ENCODE data around the gene COPS2. TPM values are rescaled to one million over a fixed set of nuclear protein-coding genes. Genes with fewer than 3 reads are reported as not detected.

The COPS2 gene
- 32.9 and 34.2 TPM in 2 replicates for total RNA-seq

GRCh38 chr15:49155110-49155833 is at the start of gene COPS2:
COPS2 (minus strand) TSS chr15:49155599; CDS start chr15:49155578, 21 bp downstream.
- peak; percentile 7 for FAIRE-seq

DNA sequence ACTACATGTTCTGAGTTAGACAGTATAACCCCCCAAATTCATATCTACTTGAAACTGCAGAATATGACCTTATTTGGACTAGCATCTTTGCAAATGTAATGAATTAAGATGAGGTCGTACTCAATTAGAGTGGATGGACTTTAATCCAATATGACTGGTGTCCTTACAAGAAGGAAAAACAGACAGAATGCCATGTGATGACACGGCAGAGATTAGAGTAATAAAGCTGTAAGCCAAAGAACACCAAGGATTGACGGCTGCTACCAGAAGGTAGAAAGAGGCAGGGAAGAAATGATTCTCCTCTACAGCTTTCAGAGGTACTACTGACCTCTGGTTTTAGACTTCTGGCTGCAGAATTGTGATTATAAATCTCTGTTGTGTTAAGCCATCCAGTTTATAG is 44.9 kb upstream of the COPS2 start:
- Histone ChIP-seq H3K27me3 (ENCODE audit: control insufficient read depth, insufficient read depth, low read length) (no peaks in the 10 kb centered on the region), H3K4me3 (ENCODE audit: low read depth, low read length) (no peak overlapping the region), H3K36me3 (ENCODE audit: control insufficient read depth, insufficient read depth, low read length) (peaks cover 1% of the 10 kb centered on the region)
- no peak for DNase-seq (ENCODE audit: low read depth)
- no peak for FAIRE-seq
- TF ChIP-seq, protein P1, sequence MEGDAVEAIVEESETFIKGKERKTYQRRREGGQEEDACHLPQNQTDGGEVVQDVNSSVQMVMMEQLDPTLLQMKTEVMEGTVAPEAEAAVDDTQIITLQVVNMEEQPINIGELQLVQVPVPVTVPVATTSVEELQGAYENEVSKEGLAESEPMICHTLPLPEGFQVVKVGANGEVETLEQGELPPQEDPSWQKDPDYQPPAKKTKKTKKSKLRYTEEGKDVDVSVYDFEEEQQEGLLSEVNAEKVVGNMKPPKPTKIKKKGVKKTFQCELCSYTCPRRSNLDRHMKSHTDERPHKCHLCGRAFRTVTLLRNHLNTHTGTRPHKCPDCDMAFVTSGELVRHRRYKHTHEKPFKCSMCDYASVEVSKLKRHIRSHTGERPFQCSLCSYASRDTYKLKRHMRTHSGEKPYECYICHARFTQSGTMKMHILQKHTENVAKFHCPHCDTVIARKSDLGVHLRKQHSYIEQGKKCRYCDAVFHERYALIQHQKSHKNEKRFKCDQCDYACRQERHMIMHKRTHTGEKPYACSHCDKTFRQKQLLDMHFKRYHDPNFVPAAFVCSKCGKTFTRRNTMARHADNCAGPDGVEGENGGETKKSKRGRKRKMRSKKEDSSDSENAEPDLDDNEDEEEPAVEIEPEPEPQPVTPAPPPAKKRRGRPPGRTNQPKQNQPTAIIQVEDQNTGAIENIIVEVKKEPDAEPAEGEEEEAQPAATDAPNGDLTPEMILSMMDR (IDR thresholded peaks at IDR 0.05; ENCODE audit: insufficient read depth, low read length, severe bottlenecking), result no peak

More at GRCh38 chr15:49155110-49155833, at the start of gene COPS2:
- DNase-seq (ENCODE audit: low read depth), result peak; percentile 98
- peak within 1 kb of the TSS; percentile 99 for H3K4me3 ChIP-seq (ENCODE audit: low read depth, low read length)
- no peaks in the 10 kb centered on the region for H3K36me3 ChIP-seq (ENCODE audit: control insufficient read depth, insufficient read depth, low read length)
- H3K27me3 ChIP-seq (ENCODE audit: control insufficient read depth, insufficient read depth, low read length), result no peaks in the 10 kb centered on the region
- TF ChIP-seq, protein P1 (IDR thresholded peaks at IDR 0.05; ENCODE audit: insufficient read depth, low read length, severe bottlenecking), result no peak

GRCh38 chr15:49199666-49200065 is 44.3 kb upstream of the COPS2 start:
- no peaks in the 10 kb centered on the region for H3K27me3 ChIP-seq (ENCODE audit: control insufficient read depth, insufficient read depth, low read length)
- H3K4me3 ChIP-seq (ENCODE audit: low read depth, low read length), result no peak overlapping the region
- peaks cover 1% of the 10 kb centered on the region for H3K36me3 ChIP-seq (ENCODE audit: control insufficient read depth, insufficient read depth, low read length)
- no peak for DNase-seq (ENCODE audit: low read depth)
- no peak for FAIRE-seq
- TF ChIP-seq, protein P1 (IDR thresholded peaks at IDR 0.05; ENCODE audit: insufficient read depth, low read length, severe bottlenecking), result no peak

GRCh38 chr15:49196856-49197255 is 41.5 kb upstream of the COPS2 start:
- H3K36me3 ChIP-seq (ENCODE audit: control insufficient read depth, insufficient read depth, low read length), result peaks cover 1% of the 10 kb centered on the region
- H3K4me3 ChIP-seq (ENCODE audit: low read depth, low read length), result no peak overlapping the region
- H3K27me3 ChIP-seq (ENCODE audit: control insufficient read depth, insufficient read depth, low read length), result no peaks in the 10 kb centered on the region
- DNase-seq (ENCODE audit: low read depth), result no peak
- FAIRE-seq, result no peak
- TF ChIP-seq, protein P1 (IDR thresholded peaks at IDR 0.05; ENCODE audit: insufficient read depth, low read length, severe bottlenecking), result no peak

DNA sequence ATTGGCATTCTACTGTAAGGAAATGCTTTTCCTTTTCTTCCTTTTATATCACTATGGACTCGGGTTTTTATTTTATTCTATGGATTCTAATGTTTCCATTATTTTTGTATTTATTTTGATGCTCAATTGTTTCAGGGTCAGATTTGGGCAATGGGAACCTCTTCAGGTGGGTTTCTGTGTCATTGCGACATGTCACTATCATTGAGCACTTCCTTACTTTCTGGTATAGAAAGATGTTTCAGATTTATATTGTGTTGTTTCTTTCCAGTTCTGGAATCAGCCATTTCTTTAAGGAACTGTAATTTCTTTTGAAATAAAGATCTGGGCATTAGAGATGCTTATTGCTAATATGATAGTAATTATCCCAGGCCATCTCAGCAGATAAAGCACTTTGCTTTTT is 36.5 kb upstream of the COPS2 start:
- no peaks in the 10 kb centered on the region for H3K27me3 ChIP-seq (ENCODE audit: control insufficient read depth, insufficient read depth, low read length)
- TF ChIP-seq, protein P1 (IDR thresholded peaks at IDR 0.05; ENCODE audit: insufficient read depth, low read length, severe bottlenecking), result no peak
- FAIRE-seq, result no peak
- H3K4me3 ChIP-seq (ENCODE audit: low read depth, low read length), result no peak overlapping the region
- H3K36me3 ChIP-seq (ENCODE audit: control insufficient read depth, insufficient read depth, low read length), result peaks cover 1% of the 10 kb centered on the region
- no peak for DNase-seq (ENCODE audit: low read depth)

- no peaks in the 10 kb centered on the region for H3K27me3 ChIP-seq (ENCODE audit: control insufficient read depth, insufficient read depth, low read length)
- H3K36me3 ChIP-seq (ENCODE audit: control insufficient read depth, insufficient read depth, low read length), result no peaks in the 10 kb centered on the region
- no peak overlapping the region for H3K4me3 ChIP-seq (ENCODE audit: low read depth, low read length)
- FAIRE-seq, result no peak
- no peak for DNase-seq (ENCODE audit: low read depth)
- TF ChIP-seq, protein P1 (IDR thresholded peaks at IDR 0.05; ENCODE audit: insufficient read depth, low read length, severe bottlenecking), result no peak
Measured at GRCh38 chr15:49190586-49190985, 35.2 kb upstream of the COPS2 start.

All from bronchial epithelial cell (primary cell).